Measurements from ENCODE around the gene DDAH2.
A peak's percentile ranks its signal among the peaks of the same experiment; 100 is the strongest.

The DDAH2 gene

DNA sequence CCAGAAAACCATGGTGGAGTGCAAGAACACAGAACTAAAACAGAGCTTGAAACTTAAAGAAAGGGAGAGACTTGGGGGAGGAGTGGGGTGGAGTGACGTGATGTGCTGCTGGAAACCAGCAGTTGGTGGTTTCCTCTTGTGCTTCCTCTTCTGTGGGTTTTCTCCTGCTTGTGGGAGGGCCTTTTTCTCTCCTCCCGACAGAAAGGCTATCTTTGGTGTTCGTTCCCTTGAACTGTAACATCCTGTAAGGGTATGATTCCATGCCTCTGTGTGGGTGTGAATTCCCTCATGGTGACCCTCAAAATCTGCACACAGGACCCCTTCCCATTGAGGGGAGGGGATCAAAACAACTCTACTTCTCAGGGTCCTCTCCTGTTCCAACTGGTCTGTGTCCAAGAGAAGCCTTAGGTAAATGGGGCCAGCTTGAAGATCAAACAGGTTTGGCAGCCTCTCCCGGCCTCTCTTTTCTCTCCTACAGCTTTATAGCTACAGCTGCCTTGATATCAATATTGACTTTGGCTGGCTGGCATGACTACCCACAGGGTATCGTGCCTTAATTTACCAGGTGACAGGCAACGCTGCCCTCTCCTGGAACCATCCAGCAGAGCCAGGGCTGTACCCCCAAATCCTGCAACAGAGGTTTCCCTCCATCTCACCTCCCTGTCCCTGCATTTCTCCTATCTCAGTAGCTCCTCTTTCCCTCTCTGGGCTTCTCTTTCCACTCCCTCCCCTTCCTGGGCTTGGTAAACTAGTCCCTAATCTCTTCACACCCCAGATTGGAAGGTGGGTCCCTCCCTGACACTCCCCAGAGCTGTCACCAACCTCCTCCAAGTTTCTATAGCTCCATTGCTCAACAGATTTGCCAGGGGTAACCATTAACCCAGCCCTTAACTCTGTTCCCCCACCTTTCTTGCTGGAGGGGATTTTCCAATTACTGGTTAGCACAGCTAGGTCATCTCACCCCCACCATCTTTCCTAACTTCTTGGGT is 9.2 kb upstream of the DDAH2 start:
- Histone ChIP-seq H3K4me3 (ENCODE audit: low read depth, low read length) (peak overlapping the region; percentile 31), H3K36me3 (ENCODE audit: control insufficient read depth, insufficient read depth, low read length) (peaks cover 31% of the 10 kb centered on the region), H3K9ac (ENCODE audit: low read length) (peak overlapping the region; percentile 58)

DNA sequence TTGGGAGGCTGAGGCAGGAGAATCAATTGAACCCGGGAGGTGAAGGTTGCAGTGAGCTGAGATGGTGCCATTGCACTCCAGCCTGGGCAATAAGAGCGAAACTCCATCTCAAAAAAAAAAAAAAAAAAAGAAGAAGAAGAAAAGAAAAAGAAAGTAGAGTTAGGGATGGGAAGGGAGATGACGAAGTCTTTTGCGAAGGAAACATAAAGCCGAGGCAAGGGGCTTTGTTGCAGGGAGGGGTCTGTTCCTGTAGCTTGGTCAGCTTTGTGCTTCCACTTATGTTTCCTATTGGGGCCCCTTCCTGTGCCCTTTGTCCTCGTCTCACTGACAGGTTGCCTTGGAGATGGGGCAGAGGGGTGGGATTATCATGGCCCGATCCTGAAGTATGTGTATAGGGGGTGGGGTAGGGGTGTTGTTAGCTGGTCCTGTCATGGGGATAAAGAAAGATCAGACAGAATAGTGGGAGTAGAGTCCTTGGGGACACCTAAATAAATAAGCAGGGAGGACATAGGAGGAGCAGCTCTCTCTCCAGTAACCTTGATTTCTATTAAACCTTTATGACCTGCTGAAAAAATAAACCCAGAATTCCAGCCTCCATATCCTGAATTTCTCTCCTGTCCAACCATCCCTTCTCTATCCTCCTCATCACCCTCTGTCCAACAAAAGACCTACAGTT is 8.4 kb upstream of the DDAH2 start:
- Histone ChIP-seq H3K27me3 (ENCODE audit: control insufficient read depth, insufficient read depth, low read length) (no peaks in the 10 kb centered on the region), H3K9ac (ENCODE audit: low read length) (peak overlapping the region; percentile 58), H3K9me3 (ENCODE audit: control insufficient read depth, insufficient read depth, low read depth, low read length) (no peaks in the 10 kb centered on the region), H3K36me3 (ENCODE audit: control insufficient read depth, insufficient read depth, low read length) (peaks cover 29% of the 10 kb centered on the region), H3K4me1 (ENCODE audit: control insufficient read depth, insufficient read depth, low read length) (peaks cover 40% of the 10 kb centered on the region), H3K27ac (ENCODE audit: low read depth, low read length) (peak overlapping the region; percentile 41; the same call in 1 of the 2 replicates), H3K4me3 (ENCODE audit: low read depth, low read length) (peak overlapping the region; percentile 31; the same call in 1 of the 2 replicates)

More for the DNA sequence above, 9.2 kb upstream of the DDAH2 start:
- H3K27ac ChIP-seq (ENCODE audit: low read depth, low read length), result peak overlapping the region; percentile 41; the same call in 1 of the 2 replicates
- H3K4me1 ChIP-seq (ENCODE audit: control insufficient read depth, insufficient read depth, low read length), result peaks cover 40% of the 10 kb centered on the region
- H3K9me3 ChIP-seq (ENCODE audit: control insufficient read depth, insufficient read depth, low read depth, low read length), result no peaks in the 10 kb centered on the region
- H3K27me3 ChIP-seq (ENCODE audit: control insufficient read depth, insufficient read depth, low read length), result no peaks in the 10 kb centered on the region

DNA sequence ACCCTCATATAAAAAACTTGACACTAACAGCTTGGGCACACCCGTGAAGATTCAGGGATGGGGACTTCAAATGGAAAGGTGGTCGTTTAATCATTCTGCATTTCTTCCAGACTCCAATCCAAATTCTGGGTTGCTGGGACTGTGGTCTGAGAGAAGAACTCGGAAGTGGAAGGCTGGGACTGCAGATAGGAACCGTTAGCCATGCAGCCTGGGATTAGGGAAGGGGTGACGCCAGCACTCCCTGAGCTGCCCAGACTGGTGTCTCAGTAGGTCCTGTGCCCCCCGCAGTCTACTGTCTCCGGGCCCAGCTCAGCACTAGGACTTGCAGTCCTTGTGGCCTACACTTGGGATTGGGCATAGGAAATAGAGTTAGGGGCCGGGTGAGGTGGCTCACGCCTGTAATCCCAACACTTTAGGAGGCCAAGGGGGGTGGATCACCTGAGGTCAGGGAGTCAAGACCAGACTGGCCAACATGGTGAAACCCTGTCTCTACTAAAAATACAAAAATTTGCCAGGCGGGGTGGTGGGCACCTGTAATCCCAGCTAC is 7.7 kb upstream of the DDAH2 start:
- Histone ChIP-seq H3K9ac (ENCODE audit: low read length) (peak overlapping the region; percentile 78), H3K4me1 (ENCODE audit: control insufficient read depth, insufficient read depth, low read length) (peaks cover 40% of the 10 kb centered on the region), H3K27me3 (ENCODE audit: control insufficient read depth, insufficient read depth, low read length) (no peaks in the 10 kb centered on the region), H3K36me3 (ENCODE audit: control insufficient read depth, insufficient read depth, low read length) (peaks cover 29% of the 10 kb centered on the region), H3K4me3 (ENCODE audit: low read depth, low read length) (peak overlapping the region; percentile 82), H3K27ac (ENCODE audit: low read depth, low read length) (peak overlapping the region; percentile 60; the same call in 1 of the 2 replicates), H3K9me3 (ENCODE audit: control insufficient read depth, insufficient read depth, low read depth, low read length) (no peaks in the 10 kb centered on the region)

DNA sequence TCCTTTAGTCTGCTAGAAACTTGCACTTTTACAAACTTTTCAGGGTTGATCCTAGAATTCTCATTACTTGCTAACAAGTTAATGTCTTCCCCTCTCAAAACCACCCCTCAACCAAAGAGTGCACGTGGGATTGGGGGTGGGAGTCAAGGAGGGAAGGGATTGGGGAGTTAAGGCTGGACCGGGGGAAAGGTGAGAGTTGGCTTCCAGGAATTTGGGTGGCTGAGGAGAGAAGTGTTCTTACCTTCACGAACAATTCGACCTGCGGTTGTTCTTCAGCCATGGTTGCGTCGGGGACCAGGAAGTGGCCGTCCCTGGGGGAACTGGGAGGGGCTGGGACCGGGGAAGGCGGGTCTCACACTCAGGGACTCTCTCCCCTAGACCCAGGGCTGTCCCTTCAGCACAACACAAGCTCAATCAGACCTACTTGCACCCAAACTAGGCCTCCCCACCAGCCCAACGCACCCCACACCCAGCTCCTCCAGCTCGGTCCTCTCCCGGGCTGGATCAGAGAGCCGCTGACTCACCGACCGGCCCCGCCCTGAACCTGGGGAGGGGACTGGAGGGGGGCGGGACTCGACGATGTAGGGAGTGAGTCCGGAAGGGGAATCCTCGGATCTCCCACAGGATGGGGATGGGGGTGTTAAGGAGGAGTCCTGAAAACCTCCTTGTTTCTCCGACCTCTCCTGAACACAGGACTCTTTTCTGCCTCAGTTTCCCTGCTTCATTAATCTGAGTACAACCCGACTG is 7.1 kb upstream of the DDAH2 start, which contains the start of gene CLIC1:
Gene CLIC1 (minus strand): TSS at position 510 of the 747 bp plus-strand sequence. CDS start 230 bp downstream, at position 280.
- Histone ChIP-seq H3K4me3 (ENCODE audit: low read depth, low read length) (peak within 1 kb of the TSS; percentile 82), H3K27me3 (ENCODE audit: control insufficient read depth, insufficient read depth, low read length) (no peaks in the 10 kb centered on the region), H3K9me3 (ENCODE audit: control insufficient read depth, insufficient read depth, low read depth, low read length) (no peaks in the 10 kb centered on the region), H3K36me3 (ENCODE audit: control insufficient read depth, insufficient read depth, low read length) (peaks cover 30% of the 10 kb centered on the region), H3K4me1 (ENCODE audit: control insufficient read depth, insufficient read depth, low read length) (peaks cover 40% of the 10 kb centered on the region), H3K9ac (ENCODE audit: low read length) (peak within 1 kb of the TSS; percentile 78), H3K27ac (ENCODE audit: low read depth, low read length) (peak within 1 kb of the TSS; percentile 60)

DNA sequence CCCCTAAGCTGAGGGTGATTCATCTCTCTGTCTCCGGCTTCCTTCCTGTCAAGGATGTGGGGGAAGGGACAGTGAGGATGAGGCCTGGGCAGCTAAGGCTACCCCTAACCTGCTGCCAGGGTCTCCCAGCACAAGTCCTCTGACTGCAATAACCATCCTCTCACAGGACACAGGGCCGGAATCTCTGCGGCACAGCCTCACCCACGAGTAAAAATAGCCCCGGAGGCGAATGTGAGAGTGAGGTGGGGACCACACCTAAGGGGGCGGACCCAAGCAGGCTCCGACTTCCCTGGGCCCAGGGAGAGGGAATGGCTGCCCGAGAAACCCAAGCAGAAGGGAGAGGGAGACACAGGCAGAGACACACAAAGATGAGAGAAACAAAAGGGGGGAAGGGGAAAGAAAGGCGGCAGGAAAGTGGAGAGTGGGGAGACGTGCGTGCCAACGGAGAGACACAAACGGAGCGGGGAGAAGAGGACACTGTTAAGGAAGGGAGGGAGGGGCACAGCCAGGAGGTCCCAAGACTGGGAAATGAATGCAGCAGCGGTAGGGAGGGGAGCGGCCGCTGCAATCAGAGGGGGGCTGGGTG is 5.8 kb upstream of the DDAH2 start:
- peak overlapping the region; percentile 61; the same call in 1 of the 2 replicates for H3K27ac ChIP-seq (ENCODE audit: low read depth, low read length)
- no peaks in the 10 kb centered on the region for H3K27me3 ChIP-seq (ENCODE audit: control insufficient read depth, insufficient read depth, low read length)
- H3K4me3 ChIP-seq (ENCODE audit: low read depth, low read length), result peak overlapping the region; percentile 82
- peaks cover 37% of the 10 kb centered on the region for H3K4me1 ChIP-seq (ENCODE audit: control insufficient read depth, insufficient read depth, low read length)
- peak overlapping the region; percentile 78 for H3K9ac ChIP-seq (ENCODE audit: low read length)
- peaks cover 36% of the 10 kb centered on the region for H3K36me3 ChIP-seq (ENCODE audit: control insufficient read depth, insufficient read depth, low read length)
- H3K9me3 ChIP-seq (ENCODE audit: control insufficient read depth, insufficient read depth, low read depth, low read length), result no peaks in the 10 kb centered on the region

DNA sequence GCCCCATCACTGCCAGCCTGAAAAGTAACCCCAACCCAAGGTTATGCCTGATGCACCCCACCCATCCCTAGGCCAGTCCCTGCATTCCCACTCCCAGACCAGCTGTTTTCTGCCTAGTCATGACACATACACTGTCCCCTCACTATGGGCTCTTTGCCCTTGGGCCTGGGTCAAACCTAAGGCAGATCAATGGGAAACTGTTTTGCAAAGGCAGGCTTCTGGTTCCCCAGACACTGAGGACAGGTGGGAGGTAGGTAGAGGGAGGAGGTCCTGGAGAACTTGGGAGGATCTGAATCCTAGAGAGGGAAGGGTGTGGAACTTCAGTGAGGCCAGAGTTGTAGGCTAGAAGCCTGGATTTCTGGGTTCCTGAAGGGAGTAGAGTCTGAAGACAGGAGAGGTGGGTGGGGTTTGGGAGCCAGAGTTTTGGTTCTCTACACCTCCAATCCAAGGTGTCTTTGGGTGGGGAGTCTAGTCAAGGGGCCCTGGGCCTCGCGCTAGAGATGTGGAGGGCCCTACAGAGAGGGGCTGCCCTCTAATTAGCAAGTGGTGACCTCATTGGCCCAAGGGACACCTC is 5.2 kb upstream of the DDAH2 start:
- Histone ChIP-seq H3K4me3 (ENCODE audit: low read depth, low read length) (peak overlapping the region; percentile 82), H3K9me3 (ENCODE audit: control insufficient read depth, insufficient read depth, low read depth, low read length) (no peaks in the 10 kb centered on the region), H3K36me3 (ENCODE audit: control insufficient read depth, insufficient read depth, low read length) (peaks cover 36% of the 10 kb centered on the region), H3K9ac (ENCODE audit: low read length) (peak overlapping the region; percentile 78), H3K4me1 (ENCODE audit: control insufficient read depth, insufficient read depth, low read length) (peaks cover 37% of the 10 kb centered on the region), H3K27me3 (ENCODE audit: control insufficient read depth, insufficient read depth, low read length) (no peaks in the 10 kb centered on the region), H3K27ac (ENCODE audit: low read depth, low read length) (peak overlapping the region; percentile 66; the same call in 1 of the 2 replicates)

DNA sequence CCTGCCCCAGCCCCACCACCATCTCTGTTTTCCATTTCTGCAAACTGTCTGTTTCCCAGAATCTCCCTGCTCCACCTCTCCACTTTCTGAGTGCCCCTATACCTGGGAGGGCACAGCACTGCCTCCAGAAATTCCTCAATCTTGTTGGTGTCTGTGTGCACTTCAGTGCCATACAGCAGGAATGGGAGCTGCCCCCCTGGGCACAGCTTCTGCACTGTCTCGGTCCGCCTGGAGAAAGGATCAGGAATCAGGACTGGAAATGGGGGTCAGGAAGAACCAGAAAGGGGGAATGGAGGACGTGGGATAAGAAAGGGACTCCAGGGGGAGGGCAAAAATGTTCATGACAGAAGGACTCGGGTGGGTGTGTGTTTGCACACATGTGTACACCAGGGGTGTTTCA is 4.6 kb upstream of the DDAH2 start:
- Histone ChIP-seq H3K9ac (ENCODE audit: low read length) (no peak overlapping the region), H3K4me1 (ENCODE audit: control insufficient read depth, insufficient read depth, low read length) (peaks cover 40% of the 10 kb centered on the region), H3K9me3 (ENCODE audit: control insufficient read depth, insufficient read depth, low read depth, low read length) (no peaks in the 10 kb centered on the region), H3K27ac (ENCODE audit: low read depth, low read length) (peak overlapping the region; percentile 66; the same call in 1 of the 2 replicates), H3K27me3 (ENCODE audit: control insufficient read depth, insufficient read depth, low read length) (no peaks in the 10 kb centered on the region), H3K4me3 (ENCODE audit: low read depth, low read length) (peak overlapping the region; percentile 82; the same call in 1 of the 2 replicates), H3K36me3 (ENCODE audit: control insufficient read depth, insufficient read depth, low read length) (peaks cover 36% of the 10 kb centered on the region)

DNA sequence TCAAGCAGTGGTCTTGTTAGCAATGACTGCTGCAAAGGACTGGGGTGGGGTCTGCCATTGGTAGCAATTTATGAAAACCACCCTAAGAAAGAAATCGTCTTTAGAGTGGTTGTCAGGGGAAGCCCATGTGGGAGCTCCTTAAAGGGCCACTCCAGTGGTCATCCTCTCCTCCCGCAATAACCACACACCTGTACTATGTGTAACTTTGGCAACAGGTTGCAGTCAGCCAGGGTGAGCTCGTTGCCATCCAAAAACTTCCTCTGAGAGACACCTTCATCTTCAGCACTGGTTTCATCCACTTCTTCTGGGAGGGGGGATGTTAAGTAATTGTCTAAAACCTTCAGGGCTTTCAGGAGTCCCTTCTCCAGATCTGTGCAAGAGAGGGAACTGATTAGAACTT is 2.9 kb upstream of the DDAH2 start:
- H3K9me3 ChIP-seq (ENCODE audit: control insufficient read depth, insufficient read depth, low read depth, low read length), result no peaks in the 10 kb centered on the region
- H3K9ac ChIP-seq (ENCODE audit: low read length), result no peak overlapping the region
- no peaks in the 10 kb centered on the region for H3K27me3 ChIP-seq (ENCODE audit: control insufficient read depth, insufficient read depth, low read length)
- H3K4me3 ChIP-seq (ENCODE audit: low read depth, low read length), result no peak overlapping the region
- H3K27ac ChIP-seq (ENCODE audit: low read depth, low read length), result no peak overlapping the region
- H3K36me3 ChIP-seq (ENCODE audit: control insufficient read depth, insufficient read depth, low read length), result peaks cover 45% of the 10 kb centered on the region
- peaks cover 27% of the 10 kb centered on the region for H3K4me1 ChIP-seq (ENCODE audit: control insufficient read depth, insufficient read depth, low read length)

DNA sequence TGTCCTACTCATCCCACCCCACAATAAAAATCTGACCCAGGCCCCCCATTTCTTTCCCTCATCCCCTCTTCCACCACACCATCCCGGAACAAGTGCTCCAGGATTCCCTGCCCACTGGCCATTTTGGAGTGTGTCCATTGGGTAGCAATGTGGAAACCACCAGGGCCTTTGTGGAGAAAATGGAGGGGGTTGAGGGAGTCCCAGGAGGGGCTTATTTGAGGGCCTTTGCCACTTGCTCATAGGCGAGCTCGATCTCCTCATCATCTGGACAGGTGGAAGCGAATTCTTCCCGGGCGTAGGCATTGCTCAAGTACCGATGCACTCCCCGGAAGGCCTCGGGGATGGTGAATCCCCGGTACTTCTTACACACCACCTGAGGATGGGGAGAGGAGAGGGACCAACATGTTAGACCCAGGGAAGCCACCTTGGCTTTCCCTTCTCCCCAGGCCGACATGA is 1.6 kb upstream of the DDAH2 start:
- Histone ChIP-seq H3K4me3 (ENCODE audit: low read depth, low read length) (peak overlapping the region; percentile 98), H3K9me3 (ENCODE audit: control insufficient read depth, insufficient read depth, low read depth, low read length) (no peaks in the 10 kb centered on the region), H3K4me1 (ENCODE audit: control insufficient read depth, insufficient read depth, low read length) (peaks cover 22% of the 10 kb centered on the region), H3K9ac (ENCODE audit: low read length) (no peak overlapping the region), H3K27me3 (ENCODE audit: control insufficient read depth, insufficient read depth, low read length) (no peaks in the 10 kb centered on the region), H3K36me3 (ENCODE audit: control insufficient read depth, insufficient read depth, low read length) (peaks cover 58% of the 10 kb centered on the region), H3K27ac (ENCODE audit: low read depth, low read length) (no peak overlapping the region)
